ENCODE results near the gene CDH13. TPM values are rescaled to one million over a fixed set of nuclear protein-coding genes. Genes with fewer than 3 reads are reported as not detected.

Gene CDH13
- total RNA-seq, 1 donor = 102 TPM

DNA sequence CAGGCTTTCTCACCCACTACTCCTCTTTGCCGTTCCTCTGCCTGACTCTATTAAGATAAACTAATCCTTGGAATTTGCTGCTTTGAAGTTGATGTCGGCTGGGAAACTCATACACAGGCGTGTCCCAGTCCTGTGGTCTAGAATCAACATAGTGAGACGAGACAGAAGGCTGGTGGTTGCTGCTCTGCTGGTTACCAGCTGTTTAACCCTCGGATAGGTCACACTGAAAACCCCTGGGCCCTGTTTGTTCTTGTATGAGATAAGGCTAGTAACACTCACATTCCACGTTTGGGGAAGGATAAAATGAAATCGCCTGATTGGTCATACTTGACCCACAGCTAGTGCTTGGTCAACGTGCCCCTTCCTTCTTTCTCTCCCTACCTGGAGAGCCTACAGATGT lies 517.0 kb downstream of the CDH13 start:
- no peaks in the 10 kb centered on the region for H3K79me2 ChIP-seq (ENCODE audit: insufficient read depth, low read length)
- TF ChIP-seq, protein P1, sequence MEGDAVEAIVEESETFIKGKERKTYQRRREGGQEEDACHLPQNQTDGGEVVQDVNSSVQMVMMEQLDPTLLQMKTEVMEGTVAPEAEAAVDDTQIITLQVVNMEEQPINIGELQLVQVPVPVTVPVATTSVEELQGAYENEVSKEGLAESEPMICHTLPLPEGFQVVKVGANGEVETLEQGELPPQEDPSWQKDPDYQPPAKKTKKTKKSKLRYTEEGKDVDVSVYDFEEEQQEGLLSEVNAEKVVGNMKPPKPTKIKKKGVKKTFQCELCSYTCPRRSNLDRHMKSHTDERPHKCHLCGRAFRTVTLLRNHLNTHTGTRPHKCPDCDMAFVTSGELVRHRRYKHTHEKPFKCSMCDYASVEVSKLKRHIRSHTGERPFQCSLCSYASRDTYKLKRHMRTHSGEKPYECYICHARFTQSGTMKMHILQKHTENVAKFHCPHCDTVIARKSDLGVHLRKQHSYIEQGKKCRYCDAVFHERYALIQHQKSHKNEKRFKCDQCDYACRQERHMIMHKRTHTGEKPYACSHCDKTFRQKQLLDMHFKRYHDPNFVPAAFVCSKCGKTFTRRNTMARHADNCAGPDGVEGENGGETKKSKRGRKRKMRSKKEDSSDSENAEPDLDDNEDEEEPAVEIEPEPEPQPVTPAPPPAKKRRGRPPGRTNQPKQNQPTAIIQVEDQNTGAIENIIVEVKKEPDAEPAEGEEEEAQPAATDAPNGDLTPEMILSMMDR (IDR thresholded peaks at IDR 0.05; ENCODE audit: extremely low read depth, low read depth, low read length) = no peak
- no peaks in the 10 kb centered on the region for H3K9me3 ChIP-seq (ENCODE audit: low read depth, low read length)
- no peak overlapping the region for H3K27ac ChIP-seq (ENCODE audit: low read depth, low read length)
- no peaks in the 10 kb centered on the region for H3K36me3 ChIP-seq (ENCODE audit: insufficient read depth, low read length)
- H2AFZ ChIP-seq (ENCODE audit: low read length) = no peak overlapping the region
- no peaks in the 10 kb centered on the region for H4K20me1 ChIP-seq (ENCODE audit: insufficient read depth, low read length)
- peak overlapping the region; percentile 2 for H3K4me2 ChIP-seq (ENCODE audit: insufficient read depth, low read length)
- peaks cover 5% of the 10 kb centered on the region for H3K4me1 ChIP-seq (ENCODE audit: insufficient read depth, low read length)
- H3K4me3 ChIP-seq (ENCODE audit: insufficient read depth, low read length) = no peak overlapping the region
- peak; percentile 81 for DNase-seq (ENCODE audit: insufficient read length, low spot score, missing footprints)
- H3K27me3 ChIP-seq (ENCODE audit: insufficient read depth, low read length) = no peaks in the 10 kb centered on the region

DNA sequence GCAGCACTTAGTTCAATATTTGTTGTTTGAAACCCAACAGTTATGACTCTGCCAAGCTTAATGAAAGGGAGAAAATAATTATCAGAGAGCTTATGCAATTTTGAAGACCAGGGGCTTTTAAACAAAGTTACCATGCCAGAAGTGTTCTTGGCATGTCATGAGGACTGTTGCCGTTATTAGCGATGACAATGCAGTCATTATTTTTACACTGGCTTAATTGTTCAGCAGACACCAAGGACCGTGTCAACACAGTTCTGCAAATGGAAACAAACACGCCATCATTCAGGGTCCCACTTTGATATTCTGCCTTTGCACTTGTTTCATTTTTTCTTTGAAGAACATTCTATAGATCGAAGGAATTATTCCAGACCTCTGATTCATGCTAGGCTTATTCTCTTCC lies 518.5 kb downstream of the CDH13 start:
- TF ChIP-seq, protein P1 (IDR thresholded peaks at IDR 0.05; ENCODE audit: extremely low read depth, low read depth, low read length) = no peak
- Histone ChIP-seq H4K20me1 (ENCODE audit: insufficient read depth, low read length) (no peaks in the 10 kb centered on the region), H3K4me2 (ENCODE audit: insufficient read depth, low read length) (no peak overlapping the region)

DNA sequence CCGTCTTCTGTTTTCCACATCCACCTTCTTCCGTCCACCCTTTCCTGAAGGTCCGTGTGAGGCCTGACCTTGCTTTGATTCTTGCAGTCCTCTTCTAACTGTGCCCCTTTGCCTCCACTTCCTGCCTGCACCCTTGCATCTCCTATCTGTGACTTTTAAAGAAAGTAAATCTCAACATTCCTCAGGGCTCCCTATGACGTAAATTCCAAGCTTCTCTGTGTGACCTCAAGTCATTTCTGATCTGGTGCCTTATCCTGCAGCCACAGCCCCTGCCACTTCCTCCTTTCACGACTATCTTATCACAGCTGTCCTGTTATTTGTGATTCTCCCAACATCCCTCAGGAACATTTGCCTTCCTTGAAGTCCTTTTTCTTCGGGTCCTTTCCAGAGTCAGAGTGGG lies 520.5 kb downstream of the CDH13 start:
- no peaks in the 10 kb centered on the region for H3K27me3 ChIP-seq (ENCODE audit: insufficient read depth, low read length)
- H3K4me2 ChIP-seq (ENCODE audit: insufficient read depth, low read length) = no peak overlapping the region
- H3K9me3 ChIP-seq (ENCODE audit: low read depth, low read length) = no peaks in the 10 kb centered on the region
- H3K79me2 ChIP-seq (ENCODE audit: insufficient read depth, low read length) = no peaks in the 10 kb centered on the region
- H3K27ac ChIP-seq (ENCODE audit: low read depth, low read length) = no peak overlapping the region
- no peak overlapping the region for H3K4me3 ChIP-seq (ENCODE audit: insufficient read depth, low read length)
- H3K36me3 ChIP-seq (ENCODE audit: insufficient read depth, low read length) = no peaks in the 10 kb centered on the region
- TF ChIP-seq, protein P1 (IDR thresholded peaks at IDR 0.05; ENCODE audit: extremely low read depth, low read depth, low read length) = no peak
- no peaks in the 10 kb centered on the region for H4K20me1 ChIP-seq (ENCODE audit: insufficient read depth, low read length)
- H3K4me1 ChIP-seq (ENCODE audit: insufficient read depth, low read length) = peaks cover 5% of the 10 kb centered on the region
- H2AFZ ChIP-seq (ENCODE audit: low read length) = no peak overlapping the region
- peak; percentile 35 for DNase-seq (ENCODE audit: insufficient read length, low spot score, missing footprints)

More for the DNA sequence above, 518.5 kb downstream of the CDH13 start:
- no peaks in the 10 kb centered on the region for H3K79me2 ChIP-seq (ENCODE audit: insufficient read depth, low read length)
- H3K36me3 ChIP-seq (ENCODE audit: insufficient read depth, low read length) = no peaks in the 10 kb centered on the region
- H2AFZ ChIP-seq (ENCODE audit: low read length) = no peak overlapping the region
- H3K9me3 ChIP-seq (ENCODE audit: low read depth, low read length) = no peaks in the 10 kb centered on the region
- H3K27me3 ChIP-seq (ENCODE audit: insufficient read depth, low read length) = no peaks in the 10 kb centered on the region
- no peak for DNase-seq (ENCODE audit: insufficient read length, low spot score, missing footprints)
- H3K27ac ChIP-seq (ENCODE audit: low read depth, low read length) = no peak overlapping the region
- H3K4me3 ChIP-seq (ENCODE audit: insufficient read depth, low read length) = no peak overlapping the region
- H3K4me1 ChIP-seq (ENCODE audit: insufficient read depth, low read length) = peaks cover 5% of the 10 kb centered on the region

DNA sequence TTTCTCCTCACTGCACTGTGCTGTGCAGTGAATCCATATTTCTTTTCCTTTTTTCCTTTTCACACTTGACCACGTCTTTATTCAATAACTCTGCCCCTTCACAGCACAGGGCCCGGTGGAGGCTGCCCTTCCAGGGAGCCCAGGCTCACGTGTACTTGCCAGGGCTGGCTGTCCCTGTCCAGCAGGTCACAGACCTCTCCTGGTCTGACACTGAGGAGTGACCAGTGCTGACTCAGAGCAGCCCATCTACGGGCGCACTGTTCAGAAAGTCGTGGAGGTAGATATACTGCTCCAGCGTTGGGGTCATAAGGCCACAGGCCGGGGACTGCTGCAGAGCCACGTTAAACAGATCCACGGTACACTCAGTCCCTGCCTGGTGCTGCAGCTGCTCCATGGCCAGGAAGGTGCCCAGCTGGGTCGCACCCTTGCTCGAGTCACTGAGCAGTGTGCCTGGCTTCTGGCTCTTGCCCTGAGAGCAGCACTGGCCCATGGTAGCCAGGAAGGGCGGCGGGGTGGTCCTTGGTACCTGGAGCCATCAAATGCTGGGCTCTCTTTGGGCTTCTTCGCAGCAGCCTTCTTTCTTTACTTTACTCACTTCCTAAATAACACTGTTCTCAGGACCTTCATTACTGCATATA lies 531.7 kb downstream of the CDH13 start:
- no peaks in the 10 kb centered on the region for H3K36me3 ChIP-seq (ENCODE audit: insufficient read depth, low read length)
- TF ChIP-seq, protein P1 (IDR thresholded peaks at IDR 0.05; ENCODE audit: extremely low read depth, low read depth, low read length) = no peak
- no peak overlapping the region for H3K4me2 ChIP-seq (ENCODE audit: insufficient read depth, low read length)
- H3K79me2 ChIP-seq (ENCODE audit: insufficient read depth, low read length) = no peaks in the 10 kb centered on the region
- no peak overlapping the region for H3K4me3 ChIP-seq (ENCODE audit: insufficient read depth, low read length)
- no peaks in the 10 kb centered on the region for H3K4me1 ChIP-seq (ENCODE audit: insufficient read depth, low read length)
- H3K27ac ChIP-seq (ENCODE audit: low read depth, low read length) = no peak overlapping the region
- no peaks in the 10 kb centered on the region for H3K27me3 ChIP-seq (ENCODE audit: insufficient read depth, low read length)
- no peaks in the 10 kb centered on the region for H4K20me1 ChIP-seq (ENCODE audit: insufficient read depth, low read length)
- no peaks in the 10 kb centered on the region for H3K9me3 ChIP-seq (ENCODE audit: low read depth, low read length)
- no peak overlapping the region for H2AFZ ChIP-seq (ENCODE audit: low read length)
- DNase-seq (ENCODE audit: insufficient read length, low spot score, missing footprints) = no peak
